ENCODE results near the gene TENM4. TPM values are rescaled to one million over a fixed set of nuclear protein-coding genes. Genes with fewer than 3 reads are reported as not detected.

TENM4 gene
- total RNA-seq, 1 donor from 2014 or later = not detected

DNA sequence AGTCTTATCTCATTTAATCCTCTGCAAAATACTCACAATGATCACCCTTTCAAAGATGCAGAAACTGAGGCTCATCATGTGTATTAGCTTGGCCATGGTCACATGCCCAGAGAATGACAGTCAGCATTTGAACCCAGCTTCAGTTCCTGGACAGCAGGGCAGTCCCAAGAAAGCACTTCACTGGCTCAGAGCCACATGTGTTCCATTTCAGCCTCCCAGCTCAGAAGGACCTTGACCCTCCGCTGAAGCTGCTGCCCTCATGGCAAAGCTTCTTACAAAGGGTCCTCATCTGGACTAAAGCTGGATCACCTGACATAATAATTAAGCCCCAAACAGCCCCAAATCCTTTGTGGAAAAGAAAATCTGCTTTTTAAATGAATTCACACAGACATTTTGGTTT, 37.0 kb downstream of the TENM4 start:
- Mint-ChIP-seq H3K4me1 (no peaks in the 10 kb centered on the region), H3K27me3 (no peaks in the 10 kb centered on the region), H3K27ac (no peak overlapping the region), H3K4me3 (no peak overlapping the region), H3K9me3 (peaks cover 4% of the 10 kb centered on the region), H3K36me3 (ENCODE audit: low read depth) (no peaks in the 10 kb centered on the region)
- intact Hi-C loops (cut with micrococcal nuclease) = no loop called here
- no peak for DNase-seq

- H3K27ac Mint-ChIP-seq = no peak overlapping the region
- no peak overlapping the region for H3K4me3 Mint-ChIP-seq
- H3K36me3 Mint-ChIP-seq (ENCODE audit: low read depth) = no peaks in the 10 kb centered on the region
- DNase-seq = no peak
- intact Hi-C loops (cut with micrococcal nuclease) = no loop called here
- H3K9me3 Mint-ChIP-seq = peaks cover 4% of the 10 kb centered on the region
- H3K27me3 Mint-ChIP-seq = no peaks in the 10 kb centered on the region
- no peaks in the 10 kb centered on the region for H3K4me1 Mint-ChIP-seq
Observed at GRCh38 chr11:79402912-79403311, 37.9 kb downstream of the TENM4 start.

DNA sequence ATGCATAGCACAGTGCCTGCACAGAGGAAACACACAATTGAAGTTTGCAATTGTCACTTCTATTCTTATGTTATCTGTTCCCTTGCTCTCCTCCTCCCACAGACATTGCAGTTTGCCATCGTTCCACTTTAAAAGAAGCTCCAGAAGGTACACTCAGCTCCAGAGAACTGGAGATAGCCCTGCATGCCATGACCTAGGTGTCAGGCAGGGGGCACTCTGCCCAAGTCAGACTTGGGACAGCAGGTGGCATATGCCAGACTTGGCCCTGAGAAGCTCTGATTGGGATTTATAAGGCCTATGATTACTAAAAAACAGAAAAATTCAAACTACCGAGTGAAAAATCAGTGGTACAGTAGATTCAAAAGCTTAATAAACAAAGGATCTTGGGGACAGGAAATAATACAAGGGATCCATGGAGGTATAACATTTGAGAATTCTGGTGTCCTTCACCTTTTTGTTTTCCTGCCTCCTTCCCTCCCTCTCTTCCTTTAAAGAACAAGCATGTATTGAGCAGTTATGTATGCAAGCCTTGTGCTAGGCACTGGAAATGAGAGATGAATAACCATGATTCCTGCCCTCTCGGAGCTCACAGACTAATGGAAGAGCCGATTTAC, 40.0 kb downstream of the TENM4 start:
- intact Hi-C loops (cut with micrococcal nuclease) = no loop called here
- peak; percentile 56 for DNase-seq
- Mint-ChIP-seq H3K4me3 (no peak overlapping the region), H3K4me1 (no peaks in the 10 kb centered on the region), H3K9me3 (peaks cover 4% of the 10 kb centered on the region), H3K36me3 (ENCODE audit: low read depth) (no peaks in the 10 kb centered on the region), H3K27ac (no peak overlapping the region), H3K27me3 (no peaks in the 10 kb centered on the region)

GRCh38 chr11:79400206-79400605, 40.6 kb downstream of the TENM4 start:
- Mint-ChIP-seq H3K27ac (no peak overlapping the region), H3K9me3 (peaks cover 4% of the 10 kb centered on the region), H3K27me3 (no peaks in the 10 kb centered on the region), H3K36me3 (ENCODE audit: low read depth) (no peaks in the 10 kb centered on the region), H3K4me3 (no peak overlapping the region), H3K4me1 (no peaks in the 10 kb centered on the region)
- DNase-seq = no peak
- intact Hi-C loops (cut with micrococcal nuclease) = no loop called here

GRCh38 chr11:79397252-79397651, 43.6 kb downstream of the TENM4 start:
- no peaks in the 10 kb centered on the region for H3K9me3 Mint-ChIP-seq
- intact Hi-C loops (cut with micrococcal nuclease) = no loop called here
- H3K4me1 Mint-ChIP-seq = no peaks in the 10 kb centered on the region
- no peak for DNase-seq
- H3K27ac Mint-ChIP-seq = no peak overlapping the region
- H3K36me3 Mint-ChIP-seq (ENCODE audit: low read depth) = no peaks in the 10 kb centered on the region
- H3K27me3 Mint-ChIP-seq = peaks cover 2% of the 10 kb centered on the region
- no peak overlapping the region for H3K4me3 Mint-ChIP-seq

DNA sequence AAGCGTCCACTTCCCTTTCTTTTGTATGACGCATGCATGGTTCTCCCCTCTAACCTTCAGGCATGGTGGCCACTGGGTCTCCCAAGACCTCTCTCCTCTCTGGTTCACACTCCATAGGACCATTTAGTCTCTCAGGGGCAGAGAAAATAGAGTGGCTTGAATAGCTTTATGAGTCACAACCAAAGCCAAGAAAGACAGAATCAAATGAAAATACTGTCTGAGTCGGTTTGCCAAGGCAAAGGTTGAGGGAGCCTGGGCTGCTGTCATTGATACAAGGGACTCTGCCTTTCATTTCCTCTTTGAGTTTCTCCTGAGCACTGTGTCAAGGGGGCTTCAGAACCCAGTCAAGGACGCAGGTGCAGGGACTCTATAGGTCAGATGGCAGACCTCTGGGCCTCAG, 44.2 kb downstream of the TENM4 start:
- Mint-ChIP-seq H3K9me3 (no peaks in the 10 kb centered on the region), H3K36me3 (ENCODE audit: low read depth) (no peaks in the 10 kb centered on the region)
- intact Hi-C loops (cut with micrococcal nuclease) = no loop called here

GRCh38 chr11:79396001-79396400, 44.8 kb downstream of the TENM4 start:
- Mint-ChIP-seq H3K36me3 (ENCODE audit: low read depth) (no peaks in the 10 kb centered on the region), H3K4me3 (no peak overlapping the region), H3K27ac (no peak overlapping the region), H3K9me3 (no peaks in the 10 kb centered on the region), H3K4me1 (no peaks in the 10 kb centered on the region), H3K27me3 (peaks cover 2% of the 10 kb centered on the region)
- no peak for DNase-seq
- intact Hi-C loops (cut with micrococcal nuclease) = no loop called here

More for the DNA sequence above, 44.2 kb downstream of the TENM4 start:
- Mint-ChIP-seq H3K4me1 (no peaks in the 10 kb centered on the region), H3K4me3 (no peak overlapping the region), H3K27ac (no peak overlapping the region), H3K27me3 (peaks cover 2% of the 10 kb centered on the region)
- no peak for DNase-seq

DNA sequence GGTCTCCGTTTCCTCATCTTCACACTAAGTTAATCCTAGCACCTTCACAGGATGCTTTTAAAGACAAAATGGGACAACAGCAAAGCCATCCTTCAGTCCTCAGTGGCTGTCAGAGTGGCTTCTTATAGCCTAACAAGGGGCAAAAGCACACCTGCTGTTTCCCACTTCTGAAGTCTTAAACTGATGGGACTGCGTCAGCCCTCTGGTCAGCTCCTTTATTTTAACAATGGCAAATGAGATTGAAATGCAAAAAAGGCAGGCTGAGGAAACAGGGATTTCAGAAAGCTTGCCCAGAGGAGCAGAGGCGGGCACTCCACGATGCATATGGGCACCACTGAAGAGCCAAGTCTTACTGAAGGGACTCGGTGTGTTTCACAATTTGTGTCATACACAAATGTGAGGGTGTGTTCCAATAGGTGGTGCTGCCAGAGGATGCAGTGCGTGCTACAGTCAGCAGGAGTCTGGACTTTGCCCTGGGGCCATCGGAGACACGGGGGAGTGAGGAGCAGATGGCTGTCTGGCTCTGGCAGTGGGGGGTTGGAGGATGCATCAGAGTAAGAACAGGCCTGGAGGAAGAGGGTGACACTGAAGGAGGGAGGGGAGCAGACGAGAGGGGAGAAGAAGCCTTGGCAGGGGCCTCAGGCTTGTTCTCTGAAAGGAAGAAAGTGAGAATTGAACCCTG, 47.3 kb downstream of the TENM4 start:
- Mint-ChIP-seq H3K27me3 (peaks cover 2% of the 10 kb centered on the region), H3K27ac (no peak overlapping the region), H3K36me3 (ENCODE audit: low read depth) (no peaks in the 10 kb centered on the region), H3K4me3 (no peak overlapping the region), H3K9me3 (no peaks in the 10 kb centered on the region), H3K4me1 (no peaks in the 10 kb centered on the region)
- intact Hi-C loops (cut with micrococcal nuclease) = no loop called here
- DNase-seq = no peak

DNA sequence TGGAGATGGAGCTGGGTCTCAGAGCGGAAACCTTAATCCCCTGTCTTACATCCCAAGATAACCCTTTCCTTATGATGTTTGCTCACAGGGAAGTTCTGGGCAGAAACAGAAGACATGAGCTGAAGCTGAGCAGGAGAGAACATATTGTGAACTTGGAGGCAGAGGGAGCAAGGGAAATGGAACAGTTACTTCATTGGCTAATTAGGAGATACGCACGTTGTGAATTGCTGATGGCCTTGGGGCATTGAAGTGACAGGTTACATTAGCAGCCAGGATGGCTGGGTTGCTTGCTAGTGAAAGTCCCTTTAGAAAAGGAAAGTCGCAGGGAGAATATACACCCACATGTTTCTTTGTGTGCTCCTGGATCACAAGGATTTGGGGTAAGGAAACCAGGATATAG, 48.7 kb downstream of the TENM4 start:
- no peak overlapping the region for H3K27ac Mint-ChIP-seq
- peaks cover 2% of the 10 kb centered on the region for H3K27me3 Mint-ChIP-seq
- intact Hi-C loops (cut with micrococcal nuclease) = no loop called here
- H3K9me3 Mint-ChIP-seq = no peaks in the 10 kb centered on the region
- no peaks in the 10 kb centered on the region for H3K36me3 Mint-ChIP-seq (ENCODE audit: low read depth)
- no peak overlapping the region for H3K4me3 Mint-ChIP-seq
- no peak for DNase-seq
- H3K4me1 Mint-ChIP-seq = no peaks in the 10 kb centered on the region

- intact Hi-C loops (cut with micrococcal nuclease) = no loop called here
- no peak for DNase-seq
- Mint-ChIP-seq H3K9me3 (no peaks in the 10 kb centered on the region), H3K4me1 (no peaks in the 10 kb centered on the region), H3K4me3 (no peak overlapping the region), H3K27ac (no peak overlapping the region), H3K27me3 (peaks cover 2% of the 10 kb centered on the region), H3K36me3 (ENCODE audit: low read depth) (no peaks in the 10 kb centered on the region)
Observed at GRCh38 chr11:79390923-79391322, 49.9 kb downstream of the TENM4 start.

GRCh38 chr11:79390477-79390876, 50.4 kb downstream of the TENM4 start:
- Mint-ChIP-seq H3K36me3 (ENCODE audit: low read depth) (no peaks in the 10 kb centered on the region), H3K27me3 (peaks cover 2% of the 10 kb centered on the region), H3K4me3 (no peak overlapping the region), H3K9me3 (no peaks in the 10 kb centered on the region), H3K27ac (no peak overlapping the region), H3K4me1 (no peaks in the 10 kb centered on the region)
- intact Hi-C loops (cut with micrococcal nuclease) = no loop called here
- DNase-seq = no peak

GRCh38 chr11:79388201-79388600, 52.6 kb downstream of the TENM4 start:
- peaks cover under 1% of the 10 kb centered on the region for H3K27me3 Mint-ChIP-seq
- intact Hi-C loops (cut with micrococcal nuclease) = no loop called here
- H3K36me3 Mint-ChIP-seq (ENCODE audit: low read depth) = no peaks in the 10 kb centered on the region
- no peak overlapping the region for H3K27ac Mint-ChIP-seq
- H3K4me3 Mint-ChIP-seq = no peak overlapping the region
- H3K9me3 Mint-ChIP-seq = no peaks in the 10 kb centered on the region
- no peak for DNase-seq
- no peaks in the 10 kb centered on the region for H3K4me1 Mint-ChIP-seq

DNA sequence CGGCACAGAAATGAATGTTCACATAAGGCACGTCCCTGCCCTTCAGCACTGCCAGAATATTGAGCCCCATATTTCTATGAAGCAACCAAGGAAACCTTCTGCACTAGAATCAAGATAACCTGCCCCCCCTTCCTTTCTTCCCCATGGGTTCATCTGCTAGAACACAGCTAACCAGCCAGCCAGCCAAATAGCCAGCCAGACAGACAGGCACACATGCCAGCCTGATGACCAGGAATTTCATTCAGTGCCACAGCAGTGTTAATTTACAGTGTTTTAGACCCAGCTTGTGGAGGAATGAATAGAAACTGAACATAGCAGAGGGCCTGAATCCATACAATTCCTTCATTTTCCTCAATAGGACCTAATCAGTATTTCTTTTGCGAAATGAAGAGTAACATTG, 57.0 kb downstream of the TENM4 start:
- Mint-ChIP-seq H3K9me3 (no peaks in the 10 kb centered on the region), H3K4me1 (no peaks in the 10 kb centered on the region), H3K36me3 (ENCODE audit: low read depth) (no peaks in the 10 kb centered on the region), H3K27ac (no peak overlapping the region), H3K27me3 (no peaks in the 10 kb centered on the region), H3K4me3 (no peak overlapping the region)
- DNase-seq = no peak
- intact Hi-C loops (cut with micrococcal nuclease) = no loop called here

DNA sequence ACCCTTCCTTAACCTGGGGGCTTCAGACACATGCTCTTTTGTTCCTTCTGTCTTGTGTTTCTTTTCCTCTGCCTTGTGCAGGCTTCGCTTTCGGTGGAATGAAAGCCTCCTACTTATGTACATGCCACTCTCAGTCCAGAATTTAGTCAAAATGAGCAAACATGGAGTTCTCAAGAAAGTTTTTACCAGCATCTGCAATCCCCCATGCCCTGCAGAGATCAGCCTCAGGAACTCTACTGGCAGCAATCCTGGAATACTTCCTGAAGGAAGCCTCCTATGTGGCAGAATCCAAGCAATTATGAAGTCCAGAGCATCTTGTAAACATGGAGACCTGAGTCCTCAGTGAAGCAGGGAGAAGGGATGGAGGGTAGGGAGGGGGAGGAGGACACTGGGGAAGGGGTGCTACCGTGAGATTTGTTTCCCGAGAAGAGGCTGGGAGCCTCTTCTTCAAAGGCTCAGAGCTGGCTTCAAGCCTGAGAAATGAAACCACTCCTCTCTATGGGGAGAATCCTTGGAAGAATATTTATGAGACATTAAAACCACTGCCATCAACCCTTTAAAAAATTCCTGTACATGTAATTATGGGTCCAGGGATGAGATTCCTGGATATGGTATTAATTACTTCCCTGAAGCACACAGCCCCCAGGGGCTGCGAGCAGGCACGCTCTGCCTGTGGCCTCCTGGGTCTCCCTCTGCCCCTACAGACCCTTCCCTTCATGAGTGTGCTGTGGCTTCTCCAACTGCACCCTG, 58.4 kb downstream of the TENM4 start:
- no peak overlapping the region for H3K4me3 Mint-ChIP-seq
- H3K27ac Mint-ChIP-seq = no peak overlapping the region

More for the DNA sequence above, 58.4 kb downstream of the TENM4 start:
- intact Hi-C loops (cut with micrococcal nuclease) = no loop called here
- no peaks in the 10 kb centered on the region for H3K36me3 Mint-ChIP-seq (ENCODE audit: low read depth)
- H3K4me1 Mint-ChIP-seq = no peaks in the 10 kb centered on the region
- DNase-seq = no peak
- H3K27me3 Mint-ChIP-seq = no peaks in the 10 kb centered on the region
- no peaks in the 10 kb centered on the region for H3K9me3 Mint-ChIP-seq
